WI38 (cell line): ENCODE results near the gene PIP4K2A.

ENCODE experiments used
- H3K4me3 ChIP-seq: 2 replicates; pipeline ENCODE4 v1.5.1; 2011; ENCODE audit warnings: low read depth, mild to moderate bottlenecking, control low read depth, low read length
- TF ChIP-seq, protein P1 (sequence below): IDR thresholded peaks from 2 replicates; pipeline ENCODE4 v1.5.1; 2012; ENCODE audit warnings: low read depth, mild to moderate bottlenecking, control low read depth, low read length

The PIP4K2A gene

DNA sequence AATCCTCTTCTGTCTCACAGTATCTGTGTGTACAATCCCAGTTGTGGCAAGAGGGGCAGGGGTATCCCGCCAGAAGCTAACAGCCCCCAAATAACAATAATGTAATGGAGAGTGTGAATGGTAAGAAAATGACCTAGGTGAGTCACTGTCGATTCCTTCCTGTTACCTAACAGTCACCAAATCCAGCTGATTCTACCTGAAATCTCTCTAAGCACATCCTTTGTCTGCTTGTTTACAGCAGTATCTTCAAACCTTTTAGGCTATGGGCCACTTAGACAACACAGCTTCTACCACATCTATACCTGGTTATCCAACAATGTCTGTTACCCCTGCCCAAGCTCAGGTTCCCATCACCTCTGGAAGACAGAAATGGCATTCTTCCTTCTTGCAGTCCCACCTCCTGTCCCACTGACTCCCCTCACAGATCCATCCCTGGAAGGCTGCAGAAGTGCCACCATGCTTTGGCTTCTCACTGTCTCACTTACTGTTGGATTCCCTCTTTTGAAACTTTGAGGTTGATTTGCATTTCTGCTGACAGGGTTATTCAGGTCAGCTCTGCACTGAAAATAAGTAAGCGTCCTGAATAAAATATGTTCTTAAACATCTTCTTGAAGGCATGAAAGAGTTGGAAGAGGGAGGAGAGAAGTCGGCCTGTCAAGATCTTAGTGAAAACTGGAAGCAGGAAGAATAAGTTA lies 13.1 kb downstream of the PIP4K2A start:
- TF ChIP-seq, protein P1, sequence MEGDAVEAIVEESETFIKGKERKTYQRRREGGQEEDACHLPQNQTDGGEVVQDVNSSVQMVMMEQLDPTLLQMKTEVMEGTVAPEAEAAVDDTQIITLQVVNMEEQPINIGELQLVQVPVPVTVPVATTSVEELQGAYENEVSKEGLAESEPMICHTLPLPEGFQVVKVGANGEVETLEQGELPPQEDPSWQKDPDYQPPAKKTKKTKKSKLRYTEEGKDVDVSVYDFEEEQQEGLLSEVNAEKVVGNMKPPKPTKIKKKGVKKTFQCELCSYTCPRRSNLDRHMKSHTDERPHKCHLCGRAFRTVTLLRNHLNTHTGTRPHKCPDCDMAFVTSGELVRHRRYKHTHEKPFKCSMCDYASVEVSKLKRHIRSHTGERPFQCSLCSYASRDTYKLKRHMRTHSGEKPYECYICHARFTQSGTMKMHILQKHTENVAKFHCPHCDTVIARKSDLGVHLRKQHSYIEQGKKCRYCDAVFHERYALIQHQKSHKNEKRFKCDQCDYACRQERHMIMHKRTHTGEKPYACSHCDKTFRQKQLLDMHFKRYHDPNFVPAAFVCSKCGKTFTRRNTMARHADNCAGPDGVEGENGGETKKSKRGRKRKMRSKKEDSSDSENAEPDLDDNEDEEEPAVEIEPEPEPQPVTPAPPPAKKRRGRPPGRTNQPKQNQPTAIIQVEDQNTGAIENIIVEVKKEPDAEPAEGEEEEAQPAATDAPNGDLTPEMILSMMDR, result no peak
- H3K4me3 ChIP-seq, result no peak overlapping the region

DNA sequence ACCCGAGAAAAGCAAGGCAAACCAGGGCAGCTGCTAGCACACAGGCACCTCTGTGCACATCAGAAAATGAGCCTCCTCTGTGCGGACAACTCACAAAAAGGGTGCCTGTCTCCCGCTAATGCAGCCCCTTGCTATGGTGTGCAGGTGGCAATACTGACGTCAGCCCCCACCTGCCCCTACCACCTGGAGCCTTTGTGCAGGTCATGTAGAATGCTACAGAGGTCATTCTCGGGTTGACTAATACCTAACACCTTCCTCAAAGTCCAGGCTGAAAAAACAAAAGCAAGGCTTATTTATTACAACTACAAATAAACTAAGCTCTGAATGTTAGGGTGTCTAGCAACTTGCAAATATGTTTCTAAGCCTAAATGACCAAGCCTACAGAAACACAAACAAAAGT lies 13.9 kb downstream of the PIP4K2A start:
- H3K4me3 ChIP-seq, result no peak overlapping the region
- TF ChIP-seq, protein P1, result no peak

DNA sequence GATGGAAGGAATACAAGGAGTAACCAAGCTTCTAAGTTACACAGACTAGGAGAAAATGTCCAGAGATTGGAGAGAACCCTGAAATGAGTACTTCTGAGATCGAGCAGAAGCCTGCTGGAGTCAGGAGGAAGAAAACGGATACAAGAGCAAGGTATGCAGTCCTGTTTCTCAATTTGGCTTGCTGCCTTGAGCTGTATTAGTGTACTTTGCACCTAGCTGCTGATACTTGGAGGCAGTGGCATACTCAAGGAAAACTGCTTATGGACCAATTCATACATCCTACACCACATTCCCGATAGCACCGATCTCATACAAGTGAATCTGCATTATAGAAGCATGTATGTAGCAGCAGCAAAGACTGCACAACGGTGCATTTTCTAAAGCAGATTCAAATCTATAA lies 14.4 kb downstream of the PIP4K2A start:
- H3K4me3 ChIP-seq, result no peak overlapping the region
- TF ChIP-seq, protein P1, result no peak

DNA sequence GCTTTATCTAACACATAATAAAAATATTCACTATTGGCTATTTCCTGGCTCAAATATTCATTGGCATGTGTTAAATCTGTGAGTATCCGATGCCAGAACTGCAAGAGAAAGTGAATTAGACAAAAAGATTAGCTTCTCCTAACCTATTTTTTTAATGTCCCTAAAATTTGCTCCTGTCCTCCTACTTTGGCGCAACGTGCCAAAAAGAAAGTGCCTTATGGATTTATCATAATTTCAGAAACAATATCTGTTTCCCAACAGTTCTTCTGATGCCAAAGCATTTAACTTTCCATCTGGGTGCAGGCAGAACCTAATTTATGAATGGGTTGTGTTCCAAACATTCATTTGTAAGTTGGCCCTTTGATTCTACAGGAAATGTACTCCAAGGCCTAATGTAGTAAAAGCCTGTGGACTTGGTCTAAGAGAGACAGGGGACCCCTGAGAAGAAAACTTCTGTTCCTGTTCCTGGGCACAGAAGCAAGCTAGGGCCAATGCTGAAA lies 15.4 kb downstream of the PIP4K2A start:
- H3K4me3 ChIP-seq, result no peak overlapping the region
- TF ChIP-seq, protein P1, result no peak

DNA sequence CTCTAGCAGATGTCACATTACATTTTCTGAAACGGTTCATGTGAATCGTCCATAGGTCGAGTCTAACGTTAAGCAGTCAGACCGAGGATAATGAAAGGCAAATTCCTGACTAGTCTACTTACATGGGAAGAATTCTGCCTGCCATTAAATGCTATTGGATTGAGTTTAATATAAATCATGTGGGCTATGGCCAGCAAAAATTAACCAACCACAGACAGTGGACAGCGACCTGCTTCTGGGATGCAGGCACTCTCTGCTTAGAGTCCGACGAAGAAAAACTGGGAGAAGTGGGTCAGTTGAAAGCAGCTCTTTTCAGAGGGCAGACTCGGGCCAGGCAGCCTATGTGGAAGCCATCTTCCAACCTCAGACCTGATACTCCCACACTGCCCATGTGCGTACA lies 16.6 kb downstream of the PIP4K2A start:
- no peak overlapping the region for H3K4me3 ChIP-seq
- TF ChIP-seq, protein P1, result no peak

DNA sequence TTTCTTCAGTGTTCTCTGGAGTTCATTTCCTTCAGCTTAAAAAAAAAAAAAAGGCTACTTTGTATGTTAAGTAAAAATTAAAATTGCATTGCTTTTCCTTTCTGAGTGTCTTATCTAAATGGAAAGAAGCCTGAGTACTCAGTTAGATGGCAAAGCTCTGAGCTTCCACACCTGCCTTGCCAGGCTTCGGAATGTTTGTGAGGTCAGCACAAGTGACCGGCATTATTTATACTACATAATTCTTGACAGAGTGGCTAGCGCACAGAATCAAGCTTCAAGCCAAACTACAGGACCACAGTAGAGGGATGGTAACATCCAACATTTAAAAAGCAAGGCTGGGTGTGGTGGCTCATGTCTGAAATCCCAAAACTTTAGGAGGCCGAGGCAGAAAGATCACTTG lies 17.3 kb downstream of the PIP4K2A start:
- H3K4me3 ChIP-seq, result no peak overlapping the region
- TF ChIP-seq, protein P1, result no peak

DNA sequence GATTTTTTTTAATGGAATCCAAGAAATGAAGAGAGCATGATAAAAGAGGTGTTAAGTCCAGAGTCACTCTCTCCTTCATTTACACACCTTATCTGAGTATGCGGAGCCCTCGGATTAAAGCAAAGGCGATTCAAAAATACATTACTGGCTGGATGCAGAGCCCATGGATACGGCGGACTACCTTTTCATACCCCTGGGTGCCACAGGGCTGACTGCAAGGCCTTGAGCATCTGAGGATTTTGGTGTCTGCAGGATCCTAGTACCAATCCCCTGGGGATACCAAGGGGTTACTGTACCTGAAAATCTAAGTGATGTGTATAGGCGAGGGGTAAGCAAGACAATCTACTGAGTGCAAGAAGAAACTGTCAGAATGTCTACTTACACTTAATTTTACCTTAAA lies 20.5 kb downstream of the PIP4K2A start:
- TF ChIP-seq, protein P1, result no peak
- H3K4me3 ChIP-seq, result no peak overlapping the region
